ENCODE measurements around the gene CFAP97. TPM values are rescaled to one million over a fixed set of nuclear protein-coding genes. Genes with fewer than 3 reads are reported as not detected.
A peak's percentile ranks its signal among the peaks of the same experiment; 100 is the strongest.
"Not testable (repeated sequence)": the region's sequence is repeated elsewhere in the genome, so short reads cannot be mapped to it uniquely, and the experiment has no call there.

Gene CFAP97
- total RNA-seq, 1 donor = 74.3 TPM

DNA sequence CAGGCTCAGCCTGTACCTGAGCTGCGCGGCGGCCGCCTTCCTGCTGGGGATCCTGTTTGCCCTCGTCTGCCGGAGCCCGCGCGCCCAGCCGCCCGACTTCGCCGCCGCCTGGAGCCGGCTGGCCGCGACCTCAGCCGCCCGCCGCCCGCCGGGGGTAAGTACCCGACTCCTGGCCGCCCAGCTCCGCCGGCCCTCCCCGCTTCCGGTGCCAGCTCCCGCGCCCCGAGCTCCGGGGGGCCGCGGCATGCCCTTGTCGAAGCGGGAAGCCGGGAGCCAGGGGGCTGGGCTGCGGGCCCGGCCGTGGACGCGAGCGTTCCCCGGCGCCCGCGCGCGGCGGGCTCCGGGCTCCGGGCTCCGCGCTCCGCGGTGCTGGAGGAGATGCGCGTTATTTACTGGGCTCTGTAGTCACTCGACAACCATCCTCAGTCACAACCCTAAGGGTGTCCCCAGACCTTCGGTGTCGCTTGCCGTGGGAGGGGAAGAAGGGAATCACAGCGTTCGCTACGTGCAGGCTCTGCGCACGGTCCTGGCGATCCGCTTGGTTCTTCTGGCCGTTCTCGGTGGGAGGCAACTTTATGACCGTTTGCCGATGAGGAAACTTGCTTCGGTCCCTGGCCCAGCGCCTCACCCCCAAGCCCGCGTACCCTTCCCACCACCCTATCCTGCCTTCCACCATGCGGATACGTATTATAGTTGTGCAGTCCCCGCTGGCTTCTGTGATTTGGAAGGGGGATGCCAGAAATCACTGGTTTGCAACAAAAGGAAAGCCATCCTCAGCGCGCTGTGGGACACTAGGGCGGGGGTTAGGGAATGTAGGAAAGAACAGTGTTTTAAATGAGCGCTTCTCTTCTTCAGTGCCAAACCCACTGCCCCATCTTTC, 6.5 kb upstream of the CFAP97 start:
- DNase-seq (ENCODE audit: low read depth) = peak; percentile 64
- TF ChIP-seq, protein P1, sequence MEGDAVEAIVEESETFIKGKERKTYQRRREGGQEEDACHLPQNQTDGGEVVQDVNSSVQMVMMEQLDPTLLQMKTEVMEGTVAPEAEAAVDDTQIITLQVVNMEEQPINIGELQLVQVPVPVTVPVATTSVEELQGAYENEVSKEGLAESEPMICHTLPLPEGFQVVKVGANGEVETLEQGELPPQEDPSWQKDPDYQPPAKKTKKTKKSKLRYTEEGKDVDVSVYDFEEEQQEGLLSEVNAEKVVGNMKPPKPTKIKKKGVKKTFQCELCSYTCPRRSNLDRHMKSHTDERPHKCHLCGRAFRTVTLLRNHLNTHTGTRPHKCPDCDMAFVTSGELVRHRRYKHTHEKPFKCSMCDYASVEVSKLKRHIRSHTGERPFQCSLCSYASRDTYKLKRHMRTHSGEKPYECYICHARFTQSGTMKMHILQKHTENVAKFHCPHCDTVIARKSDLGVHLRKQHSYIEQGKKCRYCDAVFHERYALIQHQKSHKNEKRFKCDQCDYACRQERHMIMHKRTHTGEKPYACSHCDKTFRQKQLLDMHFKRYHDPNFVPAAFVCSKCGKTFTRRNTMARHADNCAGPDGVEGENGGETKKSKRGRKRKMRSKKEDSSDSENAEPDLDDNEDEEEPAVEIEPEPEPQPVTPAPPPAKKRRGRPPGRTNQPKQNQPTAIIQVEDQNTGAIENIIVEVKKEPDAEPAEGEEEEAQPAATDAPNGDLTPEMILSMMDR (IDR thresholded peaks at IDR 0.05; ENCODE audit: insufficient read depth, low read length) = no peak
- peak overlapping the region; percentile 96 for H3K4me3 ChIP-seq (ENCODE audit: low read depth, low read length)

DNA sequence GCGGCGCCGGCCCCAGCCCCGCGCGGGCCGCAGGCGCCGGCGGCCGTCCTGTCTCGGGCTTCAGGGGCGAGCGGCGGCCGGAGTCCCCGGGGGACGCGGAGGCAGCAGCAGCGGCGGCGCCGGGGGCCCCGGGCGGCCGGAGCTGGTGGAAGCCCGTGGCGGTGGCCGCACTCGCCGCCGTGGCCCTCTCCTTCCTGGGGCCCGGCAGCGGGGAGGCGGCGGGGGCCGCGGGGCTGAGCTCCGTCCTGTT, 6.0 kb upstream of the CFAP97 start:
- not testable (repeated sequence) for DNase-seq (ENCODE audit: low read depth)
- H3K4me3 ChIP-seq (ENCODE audit: low read depth, low read length) = peak overlapping the region; percentile 96

- TF ChIP-seq, protein P1 (IDR thresholded peaks at IDR 0.05; ENCODE audit: insufficient read depth, low read length) = no peak
- DNase-seq (ENCODE audit: low read depth) = peak; percentile 54
- peak within 1 kb of the TSS; percentile 96 for H3K4me3 ChIP-seq (ENCODE audit: low read depth, low read length)
Observed at GRCh38 chr4:185209031-185209851, 5.4 kb upstream of the CFAP97 start, which contains the start of gene SNX25. TSS of gene SNX25 (plus strand) at chr4:185209598. CDS start at chr4:185209827, 229 bp downstream.

GRCh38 chr4:185207466-185207865, 3.7 kb upstream of the CFAP97 start:
- no peak for DNase-seq (ENCODE audit: low read depth)
- H3K4me3 ChIP-seq (ENCODE audit: low read depth, low read length) = no peak overlapping the region
- TF ChIP-seq, protein P1 (IDR thresholded peaks at IDR 0.05; ENCODE audit: insufficient read depth, low read length) = no peak

GRCh38 chr4:185205697-185206342, 2.0 kb upstream of the CFAP97 start:
- DNase-seq (ENCODE audit: low read depth) = no peak
- H3K4me3 ChIP-seq (ENCODE audit: low read depth, low read length) = no peak overlapping the region
- TF ChIP-seq, protein P1 (IDR thresholded peaks at IDR 0.05; ENCODE audit: insufficient read depth, low read length) = no peak

DNA sequence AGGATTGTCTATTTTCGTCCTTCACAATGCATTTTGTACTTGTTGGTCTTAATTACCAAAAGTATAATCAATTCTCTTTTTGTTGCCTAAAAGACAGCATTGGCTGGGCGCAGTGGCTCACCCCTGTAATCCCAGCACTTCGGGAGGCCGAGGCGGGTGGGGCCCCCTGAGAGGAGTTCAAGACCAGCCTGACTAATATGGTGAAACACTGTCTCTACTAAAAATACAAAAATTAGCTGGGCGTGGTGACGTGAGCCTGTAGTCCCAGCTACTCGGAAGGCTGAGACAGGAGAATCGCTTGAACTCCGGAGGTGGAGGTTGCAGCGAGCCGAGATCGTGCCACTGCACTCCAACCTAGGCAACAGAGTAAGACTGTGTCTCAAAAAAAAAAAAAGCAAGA, 1.3 kb upstream of the CFAP97 start:
- peak overlapping the region; percentile 74 for H3K4me3 ChIP-seq (ENCODE audit: low read depth, low read length)
- DNase-seq (ENCODE audit: low read depth) = not testable (repeated sequence)

DNA sequence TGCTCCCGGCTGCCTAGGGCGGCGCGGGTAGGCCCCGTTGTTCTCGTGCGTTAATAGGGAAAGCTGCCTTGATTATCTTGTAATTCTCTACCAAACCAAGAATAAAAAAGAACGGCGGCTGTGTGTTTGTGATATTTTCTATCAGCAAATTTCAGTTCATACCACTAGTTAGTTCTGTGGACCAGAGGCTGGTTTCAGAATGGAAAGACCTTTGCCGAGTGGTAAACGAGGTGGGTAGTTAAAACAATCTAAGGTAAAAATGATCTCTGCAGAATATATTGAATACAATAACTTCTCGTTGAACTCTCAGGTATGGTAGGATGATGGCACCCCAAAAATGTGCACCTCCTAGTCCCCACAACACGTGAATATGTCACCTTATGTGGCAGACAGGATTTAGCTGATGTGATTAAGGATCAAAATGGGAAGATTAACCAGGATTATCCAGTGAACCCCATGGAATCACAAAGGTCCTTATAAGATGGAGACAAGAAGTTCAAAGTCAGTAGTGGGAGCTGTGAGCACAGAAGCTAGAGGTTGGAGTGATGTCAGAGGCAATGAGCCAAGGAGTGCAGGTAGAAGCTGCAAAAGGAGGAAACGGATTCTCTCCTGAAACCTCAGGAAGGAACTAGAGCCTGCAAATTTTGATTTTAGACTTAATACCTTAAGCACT, 574 bp upstream of the CFAP97 start:
- TF ChIP-seq, protein P1 (IDR thresholded peaks at IDR 0.05; ENCODE audit: insufficient read depth, low read length) = no peak
- H3K4me3 ChIP-seq (ENCODE audit: low read depth, low read length) = peak overlapping the region; percentile 74
- DNase-seq (ENCODE audit: low read depth) = peak; percentile 25

Measured in fibroblast of the aortic adventitia (primary cell).